Stimulated activated naive B cell treated with anti-CD40 and anti-IgM and Interleukin-4, amounts not matched to agents 10 μg/mL and 1 μg/mL and 100 μg/mL, for 72 hours (primary cell): ENCODE measurements around the gene GSPT2.
A peak's percentile ranks its signal among the peaks of the same experiment; 100 is the strongest.
"Not testable (repeated sequence)": the region's sequence is repeated elsewhere in the genome, so short reads cannot be mapped to it uniquely, and the experiment has no call there.

Source experiments
- ATAC-seq, 2 donors: fragments of 150-1000 bp; cut with Tn5 transposase; replicated peaks; 2 replicates each; pipeline ENCODE4 v1.10.0; 2021; ENCODE audit warnings: moderate library complexity in 1 of 2
- DNase-seq: peaks from one replicate; pipeline ENCODE4 v3.0.0; 2021
- H3K27ac Mint-ChIP-seq: one replicate; pipeline ENCODE4 v1.8.0; 2022; ENCODE audit warnings: mild to moderate bottlenecking, mixed read lengths
- H3K27me3 Mint-ChIP-seq, 2 donors: one replicate each; pipeline ENCODE4 v1.8.0; 2022; ENCODE audit warnings: mixed read lengths in 2 of 2
- H3K36me3 Mint-ChIP-seq, 2 donors: one replicate each; pipeline ENCODE4 v1.8.0; 2022; ENCODE audit warnings: mixed read lengths in 2 of 2, mild to moderate bottlenecking in 1 of 2
- H3K4me1 Mint-ChIP-seq, 2 donors: one replicate each; pipeline ENCODE4 v1.8.0; 2022; ENCODE audit warnings: mixed read lengths in 2 of 2, mild to moderate bottlenecking in 1 of 2
- H3K4me3 Mint-ChIP-seq, 2 donors: one replicate each; pipeline ENCODE4 v1.8.0; 2022; ENCODE audit warnings: mild to moderate bottlenecking in 2 of 2, mixed read lengths in 2 of 2, moderate library complexity in 1 of 2
- H3K9me3 Mint-ChIP-seq, 2 donors: one replicate each; pipeline ENCODE4 v1.8.0; 2022; ENCODE audit warnings: mixed read lengths in 2 of 2, mild to moderate bottlenecking in 1 of 2

Gene GSPT2

DNA sequence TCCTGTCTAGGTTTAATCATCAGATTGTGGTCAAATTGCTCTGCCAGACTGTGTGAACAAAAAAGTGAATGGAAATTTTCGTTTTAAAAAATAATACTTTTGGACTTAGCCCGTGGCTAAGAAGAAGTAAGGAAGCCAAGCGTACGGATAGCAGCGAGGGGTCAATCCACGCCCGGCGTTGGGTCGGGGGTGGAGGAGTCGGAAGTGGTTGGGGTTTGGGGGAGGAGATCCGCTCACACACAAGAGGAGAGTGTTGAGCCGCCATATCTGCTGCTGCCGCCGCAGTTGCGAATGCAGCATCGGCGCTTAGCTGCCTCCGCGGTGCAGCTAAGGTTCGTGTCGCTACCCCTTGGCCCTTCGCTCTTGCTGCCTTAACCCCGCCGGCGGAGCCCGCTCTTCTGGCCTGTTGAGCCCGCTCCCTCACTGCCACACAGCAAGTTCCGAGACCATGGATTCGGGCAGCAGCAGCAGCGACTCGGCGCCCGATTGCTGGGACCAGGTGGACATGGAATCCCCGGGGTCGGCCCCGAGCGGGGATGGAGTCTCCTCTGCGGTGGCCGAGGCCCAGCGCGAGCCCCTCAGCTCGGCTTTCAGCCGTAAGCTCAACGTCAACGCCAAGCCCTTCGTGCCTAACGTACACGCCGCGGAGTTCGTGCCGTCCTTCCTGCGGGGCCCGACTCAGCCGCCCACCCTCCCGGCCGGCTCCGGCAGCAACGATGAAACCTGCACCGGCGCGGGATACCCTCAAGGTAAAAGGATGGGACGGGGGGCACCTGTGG is at the start of gene GSPT2:
Gene GSPT2 (plus strand): TSS at position 264 of the 779 bp plus-strand sequence. CDS start 185 bp downstream, at position 449.
- peaks cover 26 to 32% of the 10 kb centered on the region in 2 donors for H3K36me3 Mint-ChIP-seq
- ATAC-seq (peak; percentile 99), DNase-seq (peak; percentile 47)
- peaks cover 0 to 11% of the 10 kb centered on the region in 2 donors for H3K27me3 Mint-ChIP-seq
- H3K4me3 Mint-ChIP-seq: peak within 1 kb of the TSS; percentile 86 to 95
- H3K9me3 Mint-ChIP-seq: peaks cover 7 to 8% of the 10 kb centered on the region in 2 donors
- peak within 1 kb of the TSS; percentile 94 for H3K27ac Mint-ChIP-seq
- peaks cover 8 to 15% of the 10 kb centered on the region in 2 donors for H3K4me1 Mint-ChIP-seq

DNA sequence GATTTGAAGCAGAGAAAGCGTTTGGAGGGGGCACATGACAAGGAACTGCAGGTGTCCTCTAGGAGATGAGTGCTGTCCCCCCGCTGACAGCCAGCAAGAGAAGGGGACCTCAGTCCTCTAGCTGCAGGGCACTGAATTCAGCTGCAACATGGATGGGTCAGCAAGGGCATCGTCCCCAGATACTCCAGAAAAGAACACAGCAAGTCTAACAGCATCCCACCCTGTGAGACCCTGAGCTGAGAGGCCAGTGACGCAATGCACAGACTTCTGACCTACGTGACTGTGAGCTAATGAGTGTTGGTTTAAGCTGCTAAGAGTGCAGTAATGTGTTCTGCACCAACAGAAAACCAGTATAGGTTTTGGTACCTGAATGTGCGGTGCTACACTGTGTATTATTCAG is 49.0 kb upstream of the GSPT2 start:
- DNase-seq (no peak), ATAC-seq (no peak)
- Mint-ChIP-seq H3K4me3 (no peak overlapping the region), H3K4me1 (no peaks in the 10 kb centered on the region), H3K9me3 (no peaks in the 10 kb centered on the region), H3K36me3 (no peaks in the 10 kb centered on the region), H3K27ac (no peak overlapping the region), H3K27me3 (peaks cover 21 to 26% of the 10 kb centered on the region in 2 donors)

DNA sequence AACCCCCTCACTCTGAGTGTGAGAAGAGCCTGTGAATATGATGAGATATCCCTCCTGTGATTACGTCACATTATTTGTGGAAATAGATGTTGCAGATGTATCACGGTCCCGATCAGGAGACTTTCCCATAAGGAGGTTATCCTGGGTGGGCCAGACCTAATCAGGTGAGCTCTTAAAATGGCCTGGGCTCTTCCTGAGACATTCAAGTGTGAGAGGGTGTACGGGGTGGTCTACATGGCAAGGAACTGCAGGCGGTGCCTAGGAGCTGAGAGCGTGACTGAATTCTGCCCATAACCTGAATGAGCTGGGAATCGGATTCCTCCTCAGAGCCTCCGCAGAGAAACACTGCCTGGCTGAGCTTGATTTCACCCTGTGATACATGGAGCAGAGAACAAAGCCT is 45.8 kb upstream of the GSPT2 start:
- DNase-seq (no peak), ATAC-seq (no peak)
- Mint-ChIP-seq H3K9me3 (no peaks in the 10 kb centered on the region), H3K27ac (no peak overlapping the region), H3K36me3 (no peaks in the 10 kb centered on the region), H3K27me3 (peaks cover 21 to 32% of the 10 kb centered on the region in 2 donors), H3K4me3 (no peak overlapping the region), H3K4me1 (no peaks in the 10 kb centered on the region)

DNA sequence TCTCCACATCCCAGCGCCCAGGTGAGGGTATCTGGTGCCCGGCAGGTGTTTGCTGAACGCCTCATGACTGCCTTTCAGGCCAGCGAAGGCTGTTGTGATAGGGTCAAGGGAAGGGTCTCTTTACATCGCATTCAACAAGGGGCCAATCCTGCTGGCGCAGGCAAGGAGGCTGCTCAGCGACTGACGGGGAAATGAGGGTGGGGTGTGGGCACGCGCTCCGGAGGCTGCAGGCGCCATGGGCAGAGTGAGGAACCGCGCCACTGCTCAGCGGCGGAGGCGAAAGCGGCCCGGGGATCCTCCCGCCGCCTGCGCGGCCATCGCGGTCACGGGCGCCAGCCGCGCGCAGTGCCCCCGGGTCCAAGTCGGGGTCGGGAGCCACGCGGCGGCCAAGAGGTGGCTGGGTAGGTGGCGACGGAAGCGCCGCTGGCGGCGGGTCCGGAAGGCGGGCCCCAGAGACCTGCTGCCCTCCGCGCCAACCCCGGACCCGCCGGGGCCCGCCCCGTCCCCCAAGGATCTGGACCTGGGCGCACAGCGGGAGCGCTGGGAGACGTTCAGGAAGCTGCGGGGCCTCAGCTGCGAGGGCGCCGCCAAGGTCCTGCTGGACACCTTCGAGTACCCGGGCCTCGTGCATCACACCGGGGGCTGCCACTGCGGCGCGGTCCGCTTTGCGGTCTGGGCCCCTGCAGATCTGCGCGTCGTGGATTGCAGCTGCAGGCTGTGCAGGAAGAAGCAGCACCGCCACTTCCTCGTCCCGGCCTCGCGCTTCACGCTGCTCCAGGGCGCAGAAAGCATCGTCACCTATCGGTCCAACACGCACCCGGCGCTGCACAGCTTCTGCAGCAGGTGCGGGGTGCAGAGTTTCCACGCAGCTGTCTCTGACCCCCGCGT is 32.7 kb upstream of the GSPT2 start, which contains the start of gene CENPVL1:
Gene CENPVL1 (plus strand): TSS at position 236 of the 888 bp plus-strand sequence. CDS start 0 bp downstream, at position 236.
- H3K27ac Mint-ChIP-seq, H3K27me3 Mint-ChIP-seq, H3K36me3 Mint-ChIP-seq, H3K4me3 Mint-ChIP-seq, H3K4me1 Mint-ChIP-seq, DNase-seq, H3K9me3 Mint-ChIP-seq: not testable (repeated sequence)
- peak in 1 of 2 donors; percentile 25 for ATAC-seq

DNA sequence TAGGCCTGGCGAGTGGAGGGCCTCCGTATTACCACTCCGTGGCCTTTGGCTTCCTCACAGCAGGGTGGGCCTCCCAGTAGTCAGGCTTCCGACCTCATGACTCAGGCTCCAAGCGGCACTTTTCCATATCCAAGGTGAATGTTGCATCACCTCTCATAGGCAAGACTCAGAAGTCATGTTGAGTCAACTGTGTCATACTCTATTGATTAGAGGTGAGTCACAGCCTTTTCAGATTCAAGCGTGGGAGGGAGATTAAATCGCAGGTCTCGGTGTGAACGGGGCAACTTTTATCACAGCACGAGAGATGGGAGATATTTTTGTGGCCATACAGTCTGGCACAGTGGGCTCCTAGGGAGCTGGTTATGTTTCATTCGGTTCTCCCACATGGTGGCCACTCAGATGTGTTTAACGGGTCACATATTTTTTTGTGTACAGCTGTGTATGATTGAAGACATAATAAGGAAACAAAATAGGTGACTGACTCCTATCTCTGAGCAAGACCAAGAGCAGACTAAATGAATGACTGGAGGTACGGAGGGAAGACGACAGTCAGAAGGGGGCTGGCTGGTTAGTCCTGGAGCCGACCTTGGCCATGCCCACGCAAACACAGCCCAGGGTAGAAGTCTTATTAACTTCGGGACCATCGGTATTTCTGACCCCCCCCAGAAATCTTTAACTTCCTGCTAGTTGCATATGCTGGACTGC is 30.1 kb upstream of the GSPT2 start:
- not testable (repeated sequence) for ATAC-seq, H3K36me3 Mint-ChIP-seq, DNase-seq, H3K27me3 Mint-ChIP-seq, H3K4me1 Mint-ChIP-seq, H3K27ac Mint-ChIP-seq, H3K4me3 Mint-ChIP-seq, H3K9me3 Mint-ChIP-seq

DNA sequence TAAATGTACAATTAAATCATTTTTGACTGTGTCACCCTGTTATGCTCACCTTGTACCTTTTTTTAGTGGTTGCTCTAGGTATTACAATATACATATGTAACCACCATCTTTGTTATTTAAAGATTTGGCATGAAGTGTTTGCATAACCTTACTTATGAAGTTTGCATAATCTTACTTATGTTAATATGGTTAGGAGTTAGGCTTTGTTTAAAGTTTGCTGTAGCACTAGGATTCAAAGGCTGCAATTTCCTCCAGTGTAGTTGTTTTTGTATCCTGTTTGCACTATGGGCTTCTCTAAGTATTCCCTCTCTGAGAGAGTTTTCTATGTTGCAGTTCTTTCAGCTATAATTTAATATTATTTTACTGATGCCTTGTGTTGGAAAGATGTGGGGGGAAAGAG is 15.0 kb upstream of the GSPT2 start:
- Mint-ChIP-seq H3K27me3 (peaks cover 11 to 31% of the 10 kb centered on the region in 2 donors), H3K4me3 (no peak overlapping the region), H3K9me3 (no peaks in the 10 kb centered on the region), H3K4me1 (no peaks in the 10 kb centered on the region), H3K27ac (no peak overlapping the region), H3K36me3 (no peaks in the 10 kb centered on the region)
- no peak for DNase-seq
- ATAC-seq: no peak

DNA sequence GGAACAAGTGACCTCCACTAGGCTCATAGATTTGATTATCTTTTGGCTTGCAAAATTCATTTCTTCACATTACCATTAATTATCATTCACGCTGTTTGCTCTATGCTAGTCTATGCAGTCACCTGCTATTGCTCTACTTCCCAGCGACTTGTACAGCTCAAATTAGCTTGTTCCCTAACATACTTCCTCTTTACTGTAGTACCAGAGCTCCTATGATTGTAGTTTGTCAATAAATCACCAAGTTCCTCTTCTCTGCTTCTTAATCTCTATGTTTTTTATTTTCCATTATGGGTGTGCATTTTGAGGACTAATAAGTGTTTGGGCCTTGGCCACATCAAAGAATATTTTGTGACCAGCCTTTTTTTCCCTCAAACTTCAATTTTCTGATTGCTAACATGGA is 6.2 kb upstream of the GSPT2 start:
- Mint-ChIP-seq H3K9me3 (no peaks in the 10 kb centered on the region), H3K36me3 (no peaks in the 10 kb centered on the region), H3K4me1 (no peaks in the 10 kb centered on the region), H3K27me3 (peaks cover 18 to 32% of the 10 kb centered on the region in 2 donors), H3K27ac (no peak overlapping the region), H3K4me3 (no peak overlapping the region)
- no peak for ATAC-seq
- DNase-seq: no peak

DNA sequence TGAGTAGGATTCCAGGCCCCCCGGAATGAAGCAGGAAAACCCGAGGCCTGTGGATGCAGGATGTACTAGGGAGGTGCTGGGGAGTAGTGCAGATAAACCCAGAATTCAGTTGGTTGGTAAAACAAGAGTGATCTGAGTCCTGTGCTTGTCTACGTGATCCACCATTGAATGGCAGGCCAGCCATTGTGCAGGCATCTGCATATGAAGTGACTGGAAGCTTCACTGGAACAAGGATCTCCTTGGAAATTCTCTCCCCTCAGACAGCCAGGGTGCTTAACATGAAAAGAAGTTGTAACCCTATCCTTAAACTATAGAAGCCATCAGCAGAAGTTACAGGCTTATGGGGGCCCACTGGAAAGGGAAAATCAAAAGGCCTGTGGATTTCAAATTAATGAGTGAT is 656 bp upstream of the GSPT2 start:
- Mint-ChIP-seq H3K27me3 (peaks cover 0 to 18% of the 10 kb centered on the region in 2 donors), H3K9me3 (peaks cover 7 to 8% of the 10 kb centered on the region in 2 donors), H3K4me1 (peaks cover 8 to 15% of the 10 kb centered on the region in 2 donors), H3K27ac (no peak overlapping the region), H3K4me3 (peak overlapping the region in 1 of 2 donors; percentile 95), H3K36me3 (peaks cover 26 to 29% of the 10 kb centered on the region in 2 donors)
- ATAC-seq (no peak), DNase-seq (no peak)

DNA sequence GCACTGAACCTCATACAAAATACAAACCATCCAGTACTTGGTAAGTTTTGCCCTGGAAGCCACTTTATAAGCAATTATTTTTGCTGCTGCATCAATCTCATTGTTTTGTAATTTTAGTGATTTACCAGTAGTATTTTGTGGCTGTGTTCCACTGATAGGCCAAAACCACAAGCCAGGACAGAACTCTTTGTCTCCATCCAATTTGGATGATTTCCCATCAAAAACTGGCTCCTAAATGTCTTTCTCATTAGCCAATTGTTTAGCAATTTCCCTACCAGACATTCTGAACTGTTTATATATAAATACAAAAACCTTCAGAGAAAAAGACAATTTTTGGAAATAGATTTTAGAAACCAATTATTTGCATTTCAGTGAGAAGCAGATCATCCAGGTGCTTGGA is 4.4 kb downstream of the GSPT2 start:
- H3K4me1 Mint-ChIP-seq: peaks cover 8 to 15% of the 10 kb centered on the region in 2 donors
- H3K27me3 Mint-ChIP-seq: peaks cover 0 to 6% of the 10 kb centered on the region in 2 donors
- DNase-seq (no peak), ATAC-seq (no peak)
- H3K9me3 Mint-ChIP-seq: peaks cover 7 to 11% of the 10 kb centered on the region in 2 donors
- no peak overlapping the region for H3K27ac Mint-ChIP-seq
- H3K4me3 Mint-ChIP-seq: no peak overlapping the region
- H3K36me3 Mint-ChIP-seq: peaks cover 30 to 36% of the 10 kb centered on the region in 2 donors

DNA sequence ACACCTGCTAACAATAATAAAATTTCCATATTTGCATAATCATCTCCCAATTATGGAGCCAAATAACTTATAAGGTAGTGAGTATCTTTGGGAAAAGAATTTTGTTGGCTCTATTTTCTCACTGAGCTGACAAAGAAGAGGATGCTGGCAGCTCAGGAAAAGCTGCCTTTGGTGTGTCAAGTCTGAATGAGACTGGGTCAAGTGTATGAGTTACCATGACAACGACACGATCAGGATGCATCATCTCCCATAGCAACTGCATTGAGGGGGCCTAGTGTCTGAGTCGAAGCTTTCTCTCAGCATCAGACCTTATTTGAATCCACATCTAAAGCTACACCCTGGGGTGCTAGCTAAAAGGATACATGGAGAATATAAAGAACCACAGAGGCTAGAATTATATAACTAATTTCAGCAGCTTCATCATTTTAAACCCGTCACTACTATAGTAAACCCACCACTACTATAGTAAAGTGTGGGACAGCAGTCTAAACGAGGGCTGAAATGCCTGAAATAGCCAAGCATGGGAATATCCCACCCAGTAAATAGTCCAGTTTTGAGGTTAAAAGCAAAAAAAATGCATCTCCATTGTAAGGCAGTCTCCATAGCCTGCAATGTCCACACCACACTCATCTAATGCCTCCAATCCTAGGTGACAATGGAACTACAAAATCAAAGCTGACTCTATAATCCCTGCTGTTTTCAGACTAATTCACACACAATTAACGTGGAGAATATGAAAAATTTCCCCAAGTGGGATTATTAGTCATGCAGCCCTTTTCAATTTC is 16.0 kb downstream of the GSPT2 start:
- no peak overlapping the region for H3K4me3 Mint-ChIP-seq
- ATAC-seq: no peak

DNA sequence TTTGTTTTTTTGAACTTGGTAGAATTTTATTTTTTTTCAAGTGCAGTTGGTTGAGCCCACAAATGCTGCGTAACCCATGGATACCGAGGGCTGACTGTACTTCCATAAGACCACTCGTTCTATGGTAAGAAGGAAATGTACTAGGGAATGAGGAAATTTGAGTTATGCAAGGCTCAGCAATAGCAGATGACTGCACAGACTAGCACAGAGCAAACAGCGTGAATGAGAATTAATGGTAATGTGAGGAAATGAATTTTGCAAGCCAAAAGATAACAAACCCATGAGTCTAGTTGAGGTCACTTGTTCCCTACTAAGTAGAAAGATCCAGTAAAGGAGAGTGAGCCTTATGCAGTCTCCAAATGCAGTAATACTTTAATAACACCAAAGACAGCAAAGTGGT is 17.4 kb downstream of the GSPT2 start:
- H3K4me1 Mint-ChIP-seq: no peaks in the 10 kb centered on the region
- no peaks in the 10 kb centered on the region for H3K9me3 Mint-ChIP-seq
- no peak overlapping the region for H3K27ac Mint-ChIP-seq
- H3K4me3 Mint-ChIP-seq: no peak overlapping the region
- no peaks in the 10 kb centered on the region for H3K36me3 Mint-ChIP-seq
- H3K27me3 Mint-ChIP-seq: peaks cover 2 to 4% of the 10 kb centered on the region in 2 donors
- ATAC-seq: no peak
- DNase-seq: no peak

More for the DNA sequence above, 16.0 kb downstream of the GSPT2 start:
- Mint-ChIP-seq H3K9me3 (no peaks in the 10 kb centered on the region), H3K36me3 (no peaks in the 10 kb centered on the region), H3K4me1 (no peaks in the 10 kb centered on the region), H3K27me3 (no peaks in the 10 kb centered on the region), H3K27ac (no peak overlapping the region)
- no peak for DNase-seq

DNA sequence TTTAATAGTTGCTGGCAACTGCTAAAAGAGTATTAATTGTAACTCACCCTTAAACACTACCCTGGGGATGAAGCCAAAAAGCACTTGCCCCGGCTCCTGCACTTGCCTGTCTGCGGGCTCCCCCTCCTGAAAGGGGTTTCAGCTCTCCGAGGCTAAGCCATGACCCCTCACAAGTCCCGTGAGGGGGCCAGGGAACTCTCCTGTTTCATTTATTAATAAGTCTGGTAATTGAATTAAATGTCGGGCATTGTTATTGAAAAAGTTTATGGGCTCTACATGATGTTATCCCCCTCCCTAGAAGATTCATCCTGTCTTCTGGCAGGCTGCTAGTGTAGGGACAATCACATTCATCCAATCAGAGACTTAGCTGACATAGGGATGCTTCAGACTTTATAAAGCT is 23.3 kb downstream of the GSPT2 start:
- ATAC-seq: no peak
- Mint-ChIP-seq H3K36me3 (peaks cover 0 to 2% of the 10 kb centered on the region in 2 donors), H3K4me1 (no peaks in the 10 kb centered on the region), H3K27ac (no peak overlapping the region), H3K9me3 (peaks cover 0 to 1% of the 10 kb centered on the region in 2 donors), H3K4me3 (no peak overlapping the region), H3K27me3 (peaks cover 11 to 15% of the 10 kb centered on the region in 2 donors)
- DNase-seq: no peak

DNA sequence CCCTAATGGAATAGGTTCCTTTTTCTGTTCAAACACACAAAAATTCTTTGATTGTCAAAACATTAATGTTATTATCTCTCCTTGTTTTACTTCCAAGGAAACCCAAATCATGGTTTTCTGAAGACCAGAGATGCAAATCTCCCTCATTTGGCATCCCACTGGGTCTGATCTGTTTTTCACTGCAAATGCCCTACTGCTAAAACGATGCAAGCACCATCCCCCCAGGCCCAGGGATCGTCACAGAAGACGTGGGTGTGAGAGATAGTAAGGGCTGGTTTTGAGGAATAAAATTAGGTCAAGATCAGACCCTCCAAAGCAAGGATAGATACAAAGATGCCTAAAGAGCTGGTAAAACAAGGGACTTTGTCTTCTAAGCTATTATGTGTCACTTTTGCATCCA is 33.6 kb downstream of the GSPT2 start:
- no peaks in the 10 kb centered on the region for H3K9me3 Mint-ChIP-seq

More for the DNA sequence above, 33.6 kb downstream of the GSPT2 start:
- peaks cover 0 to 12% of the 10 kb centered on the region in 2 donors for H3K27me3 Mint-ChIP-seq
- no peaks in the 10 kb centered on the region for H3K36me3 Mint-ChIP-seq
- no peak overlapping the region for H3K4me3 Mint-ChIP-seq
- no peak overlapping the region for H3K27ac Mint-ChIP-seq
- DNase-seq: no peak
- H3K4me1 Mint-ChIP-seq: no peaks in the 10 kb centered on the region
- ATAC-seq: no peak
